Activated naive CD4-positive, alpha-beta T cell treated with anti-CD3 and anti-CD28 coated beads for 36 hours (primary cell): ENCODE measurements around the gene MLLT3. TPM values are rescaled to one million over a fixed set of nuclear protein-coding genes. Genes with fewer than 3 reads are reported as not detected.

Source experiments
- CTCF ChIA-PET: fragments of 350-600 bp; sonication (Branson Sonifier 250); formaldehyde crosslinking; loops from one replicate; lab custom pipeline; 2021; ENCODE audit warnings: antibody characterized with exemption; lab: Charles Lee
- DNase-seq: peaks from one replicate; pipeline ENCODE4 v3.0.0-alpha.2; 2020
- H3K27ac Mint-ChIP-seq: one replicate; pipeline ENCODE4 v1.8.0; 2021; ENCODE audit warnings: mild to moderate bottlenecking, mixed read lengths
- H3K27me3 Mint-ChIP-seq: one replicate; pipeline ENCODE4 v1.8.0; 2021; ENCODE audit warnings: low read depth, mixed read lengths
- H3K36me3 Mint-ChIP-seq: one replicate; pipeline ENCODE4 v1.8.0; 2021; ENCODE audit warnings: low read depth, mixed read lengths
- H3K4me1 Mint-ChIP-seq: one replicate; pipeline ENCODE4 v1.8.0; 2021; ENCODE audit warnings: low read depth, mixed read lengths
- H3K4me3 Mint-ChIP-seq: one replicate; pipeline ENCODE4 v1.8.0; 2021; ENCODE audit warnings: mild to moderate bottlenecking, moderate library complexity, mixed read lengths
- H3K9me3 Mint-ChIP-seq: one replicate; pipeline ENCODE4 v1.8.0; 2021; ENCODE audit warnings: mixed read lengths
- intact Hi-C: fragments of 100-400 bp; cut with micrococcal nuclease; formaldehyde crosslinking; loops from one replicate; pipeline ENCODE4 v1.15.1; 2023
- microRNA-seq: library from miRNA; unstranded; fragments of <30 nt; microRNA quantifications from one replicate; pipeline ENCODE4 v1.2.0, GENCODE V29; 2022; ENCODE audit warnings: borderline microRNAs expressed, borderline replicate concordance
- total RNA-seq, 2 experiments: library from RNA; stranded (reverse); gene quantifications; one replicate each; pipeline ENCODE4 v1.2.3, GENCODE V29; 2021

The MLLT3 gene
- total RNA-seq, 2 experiments from 2014 or later, result 44.3 to 51.4 TPM

DNA sequence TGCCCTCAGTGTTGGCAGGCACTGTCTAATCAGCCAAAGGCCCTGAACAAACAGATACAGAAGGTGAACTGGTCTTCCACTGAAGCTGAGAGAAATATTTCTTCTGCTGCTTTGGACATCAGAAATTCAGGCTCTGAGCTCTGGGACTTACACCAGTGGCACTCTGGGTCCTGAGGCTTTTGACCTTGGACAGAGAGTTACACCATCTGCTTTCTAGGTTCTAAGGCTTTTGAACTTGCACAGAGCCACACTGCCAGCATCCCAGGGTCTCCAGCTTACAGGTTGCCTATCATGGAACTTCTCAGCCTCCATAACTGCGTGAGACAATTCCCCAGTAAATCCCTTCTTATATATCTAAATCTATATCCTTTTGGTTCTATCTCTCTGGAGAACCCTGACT, 326.7 kb downstream of the MLLT3 start:
- intact Hi-C loops, result no loop called here
- Mint-ChIP-seq H3K27me3 (no peaks in the 10 kb centered on the region), H3K27ac (no peak overlapping the region), H3K9me3 (peaks cover 3% of the 10 kb centered on the region), H3K4me3 (no peak overlapping the region), H3K36me3 (peaks cover 2% of the 10 kb centered on the region), H3K4me1 (peaks cover 23% of the 10 kb centered on the region)
- CTCF ChIA-PET, result no interaction called here
- no peak for DNase-seq

DNA sequence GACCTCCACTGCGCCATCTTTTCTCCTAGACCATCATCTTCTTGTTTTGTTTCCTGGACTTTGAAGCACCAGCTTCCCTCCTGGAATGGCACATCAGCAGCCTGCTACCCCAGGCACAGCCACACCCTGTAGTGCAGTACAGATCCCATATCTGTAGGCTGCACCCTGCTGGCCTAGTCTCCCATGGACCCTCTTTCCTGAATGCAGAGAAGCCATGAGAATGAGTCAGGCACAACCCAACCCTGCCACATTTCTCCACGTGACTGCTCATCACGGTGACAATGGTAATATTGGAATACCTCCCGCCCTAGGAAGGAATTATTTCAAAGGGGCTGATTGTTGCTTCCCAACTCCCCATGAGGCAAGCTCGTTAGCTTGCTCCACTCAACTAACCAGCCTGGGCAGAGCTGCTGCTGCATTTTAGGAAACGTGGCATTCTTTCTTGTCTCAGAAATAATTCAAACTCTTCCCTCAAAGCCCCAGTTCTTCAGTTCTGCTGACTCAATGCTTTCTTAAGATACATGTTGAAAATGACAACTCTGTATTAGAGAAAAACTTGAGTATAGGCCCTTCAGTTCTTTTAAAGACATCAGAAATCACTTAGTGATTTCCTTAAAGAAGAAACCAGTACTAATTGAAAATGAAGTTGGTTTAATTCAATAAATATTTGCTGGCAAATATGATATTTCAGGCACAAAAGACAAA, 328.1 kb downstream of the MLLT3 start:
- DNase-seq, result no peak
- Mint-ChIP-seq H3K27ac (no peak overlapping the region), H3K4me3 (no peak overlapping the region), H3K36me3 (peaks cover 2% of the 10 kb centered on the region), H3K4me1 (peaks cover 9% of the 10 kb centered on the region), H3K27me3 (no peaks in the 10 kb centered on the region), H3K9me3 (peaks cover 3% of the 10 kb centered on the region)
- intact Hi-C loops, result no loop called here
- CTCF ChIA-PET, result interaction anchor here (0.6 kb wide), 1 partner anchor 220 kb away, joined by 3 read pairs; no protein-coding TSS in a partner anchor

DNA sequence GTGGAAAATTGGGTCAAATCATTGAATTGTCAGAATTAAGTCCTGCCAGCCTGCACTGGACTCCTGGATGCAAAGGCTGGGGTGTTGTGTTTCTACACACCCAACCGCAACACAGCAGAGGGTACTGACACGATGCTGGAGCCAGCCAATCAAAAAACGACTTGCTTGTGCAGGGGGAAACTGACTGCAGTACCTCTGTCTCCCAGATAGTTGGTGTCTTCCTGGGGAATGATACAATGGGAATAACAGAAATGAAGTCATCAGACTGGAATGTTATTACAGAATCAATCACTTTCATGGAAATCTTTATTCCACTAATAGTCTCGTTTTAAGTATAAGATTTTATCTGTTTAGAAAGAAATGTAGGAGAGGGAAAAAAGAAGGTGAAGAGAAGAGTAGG, 330.3 kb downstream of the MLLT3 start:
- peaks cover 8% of the 10 kb centered on the region for H3K4me1 Mint-ChIP-seq
- H3K4me3 Mint-ChIP-seq, result no peak overlapping the region
- intact Hi-C loops, result no loop called here
- no peak for DNase-seq
- CTCF ChIA-PET, result no interaction called here
- H3K36me3 Mint-ChIP-seq, result peaks cover 2% of the 10 kb centered on the region
- H3K9me3 Mint-ChIP-seq, result peaks cover 3% of the 10 kb centered on the region
- no peak overlapping the region for H3K27ac Mint-ChIP-seq
- no peaks in the 10 kb centered on the region for H3K27me3 Mint-ChIP-seq

Small RNA genes lying within 50 kb of the gene (microRNA-seq; reads per million reads assigned to microRNA genes)
- 26.3 reads per million, percentile 41 among the genes with 10 or more reads in this experiment for gene MIR4473
- 2.7 reads per million for gene MIR4474

Other genes with a start within 250 kb of the MLLT3 start
- 10 to 100 TPM; 31.7 to 32.2 TPM for gene FOCAD, start 61.8 kb upstream of the MLLT3 start, total RNA-seq